OCI-LY1 (cell line): Measurements from ENCODE around the gene GOLGA6B.
A peak's percentile ranks its signal among the peaks of the same experiment; 100 is the strongest.
"Not testable (repeated sequence)": the region's sequence is repeated elsewhere in the genome, so short reads cannot be mapped to it uniquely, and the experiment has no call there.

Source experiments
- CTCF ChIP-seq: fragments of 200-600 bp; sonication (generic), shearing (Covaris generic); IDR thresholded peaks from 2 replicates; pipeline ENCODE4 v1.5.1; 2017; ENCODE audit warnings: mild to moderate bottlenecking, antibody characterized with exemption, low read length, moderate library complexity, mixed read lengths
- EZH2 ChIP-seq: fragments of 200-600 bp; sonication (generic), shearing (Covaris generic); IDR thresholded peaks from 2 replicates; pipeline ENCODE4 v1.8.0; 2017; ENCODE audit warnings: borderline replicate concordance, mixed run types, mild to moderate bottlenecking, antibody characterized with exemption, low read length, moderate library complexity, mixed read lengths

- TF ChIP-seq CTCF, result peak; percentile 24; the same call in 1 of the 2 replicates
- TF ChIP-seq EZH2, result not testable (repeated sequence)
Measured at GRCh38 chr15:72615533-72616233, 38.8 kb upstream of the GOLGA6B start.
